Loucy (cell line): Measurements from ENCODE around the gene PROS1.

Experiments
- H2AFZ ChIP-seq: fragments of 200-600 bp; sonication (generic); 2 replicates; pipeline ENCODE4 v1.6.0; 2016; ENCODE audit warnings: antibody characterized with exemption, mild to moderate bottlenecking, low read length, moderate library complexity
- H3F3A ChIP-seq: fragments of 200-600 bp; 2 replicates; pipeline ENCODE4 v1.6.0; 2016; ENCODE audit warnings: antibody characterized with exemption, low read depth, mild to moderate bottlenecking
- H3K27me3 ChIP-seq: fragments of 200-600 bp; sonication (generic); 2 replicates; pipeline ENCODE4 v1.6.1; 2014; ENCODE audit warnings: low read length, mild to moderate bottlenecking; ENCODE audit not compliant: insufficient read depth, poor library complexity, severe bottlenecking
- H3K36me3 ChIP-seq: fragments of 200-600 bp; sonication (generic); 2 replicates; pipeline ENCODE4 v1.6.1; 2016; ENCODE audit warnings: low read length; ENCODE audit not compliant: insufficient read depth
- H3K4me1 ChIP-seq: fragments of 200-600 bp; sonication (generic); 2 replicates; pipeline ENCODE4 v1.5.1; 2014; ENCODE audit warnings: low read length, mild to moderate bottlenecking; ENCODE audit not compliant: insufficient read depth, poor library complexity, severe bottlenecking
- H3K4me2 ChIP-seq: fragments of 200-600 bp; sonication (generic); 2 replicates; pipeline ENCODE4 v1.6.0; 2014; ENCODE audit warnings: antibody characterized with exemption, low read length, low read depth, mild to moderate bottlenecking; ENCODE audit not compliant: poor library complexity, severe bottlenecking
- H3K4me3 ChIP-seq: fragments of 200-600 bp; sonication (generic); 2 replicates; pipeline ENCODE4 v1.5.1; 2014; ENCODE audit warnings: low read length, mild to moderate bottlenecking, mixed read lengths; ENCODE audit not compliant: poor library complexity, severe bottlenecking
- H3K79me2 ChIP-seq: fragments of 200-600 bp; sonication (generic); 2 replicates; pipeline ENCODE4 v1.6.1; 2014; ENCODE audit warnings: low read length; ENCODE audit not compliant: insufficient read depth
- H3K9ac ChIP-seq: fragments of 200-600 bp; sonication (generic); 2 replicates; pipeline ENCODE4 v1.6.0; 2014; ENCODE audit warnings: mild to moderate bottlenecking, low read depth, low read length, moderate library complexity; ENCODE audit not compliant: poor library complexity, severe bottlenecking
- H3K9me2 ChIP-seq: fragments of 200-600 bp; sonication (generic); replicated peaks from 2 replicates; pipeline ENCODE4 v1.6.1; 2016; ENCODE audit warnings: low read depth, low read length, mixed read lengths
- H3K9me3 ChIP-seq: fragments of 200-600 bp; sonication (generic); 2 replicates; pipeline ENCODE4 v1.6.1; 2014; ENCODE audit warnings: mild to moderate bottlenecking, antibody characterized with exemption, low read length, low read depth; ENCODE audit not compliant: insufficient read depth
- H4K20me1 ChIP-seq: fragments of 200-600 bp; sonication (generic); 2 replicates; pipeline ENCODE4 v1.6.0; 2014; ENCODE audit warnings: antibody characterized with exemption, low read length, mild to moderate bottlenecking; ENCODE audit not compliant: insufficient read depth, poor library complexity, severe bottlenecking
- CTCF ChIP-seq: fragments of 200-600 bp; sonication (generic); conservative IDR thresholded peaks from 2 replicates; pipeline ENCODE4 v1.5.1; 2014; ENCODE audit warnings: mild to moderate bottlenecking, antibody characterized with exemption, low read length
- EZH2phosphoT487 ChIP-seq: fragments of 200-600 bp; IDR thresholded peaks from 2 replicates; pipeline ENCODE4 v1.6.1; 2018; ENCODE audit warnings: antibody characterized with exemption, mild to moderate bottlenecking, moderate library complexity, borderline replicate concordance

PROS1 gene

GRCh38 chr3:93930041-93930440 lies 43.7 kb downstream of the PROS1 start:
- Histone ChIP-seq H3K27me3 (no peaks in the 10 kb centered on the region), H3K9me2 (no peaks in the 10 kb centered on the region), H3K9ac (no peak overlapping the region), H3K4me1 (no peaks in the 10 kb centered on the region), H3K36me3 (no peaks in the 10 kb centered on the region), H3K9me3 (no peaks in the 10 kb centered on the region), H4K20me1 (no peaks in the 10 kb centered on the region), H3K79me2 (no peaks in the 10 kb centered on the region), H2AFZ (no peak overlapping the region), H3F3A (no peaks in the 10 kb centered on the region), H3K4me2 (no peak overlapping the region), H3K4me3 (no peak overlapping the region)
- TF ChIP-seq EZH2phosphoT487 (no peak), CTCF (no peak)

- H3F3A ChIP-seq = no peaks in the 10 kb centered on the region
- H3K79me2 ChIP-seq = no peaks in the 10 kb centered on the region
- no peak overlapping the region for H3K4me3 ChIP-seq
- H3K36me3 ChIP-seq = no peaks in the 10 kb centered on the region
- no peak for TF ChIP-seq CTCF
- H3K9me3 ChIP-seq = no peaks in the 10 kb centered on the region
- no peaks in the 10 kb centered on the region for H3K27me3 ChIP-seq
- H3K4me2 ChIP-seq = no peak overlapping the region
- no peak overlapping the region for H2AFZ ChIP-seq
- no peaks in the 10 kb centered on the region for H3K9me2 ChIP-seq
- no peaks in the 10 kb centered on the region for H3K4me1 ChIP-seq
- no peak overlapping the region for H3K9ac ChIP-seq
- H4K20me1 ChIP-seq = no peaks in the 10 kb centered on the region
These were observed 46.9 kb downstream of the PROS1 start for GRCh38 chr3:93926789-93927188.

- no peak overlapping the region for H2AFZ ChIP-seq
- TF ChIP-seq CTCF (no peak), EZH2phosphoT487 (no peak)
- H3K4me3 ChIP-seq = no peak overlapping the region
- H3K9ac ChIP-seq = no peak overlapping the region
- H3K36me3 ChIP-seq = no peaks in the 10 kb centered on the region
- H3K4me1 ChIP-seq = no peaks in the 10 kb centered on the region
- H3K4me2 ChIP-seq = no peak overlapping the region
- no peaks in the 10 kb centered on the region for H4K20me1 ChIP-seq
- H3K79me2 ChIP-seq = no peaks in the 10 kb centered on the region
- H3K27me3 ChIP-seq = no peaks in the 10 kb centered on the region
- H3K9me3 ChIP-seq = no peaks in the 10 kb centered on the region
- no peaks in the 10 kb centered on the region for H3K9me2 ChIP-seq
- no peaks in the 10 kb centered on the region for H3F3A ChIP-seq
These were observed 49.2 kb downstream of the PROS1 start for GRCh38 chr3:93924491-93924890.
